GM19463 (cell line): ENCODE measurements around the gene FAM227B.
"Not testable (repeated sequence)": the region's sequence is repeated elsewhere in the genome, so short reads cannot be mapped to it uniquely, and the experiment has no call there.

Source experiments
- ATAC-seq: cut with Tn5 transposase; IDR thresholded peaks from one replicate; pipeline ENCODE4 v1.9.1; 2021; ENCODE audit warnings: mild to moderate bottlenecking, moderate library complexity; ENCODE audit not compliant: unreplicated experiment

The FAM227B gene

DNA sequence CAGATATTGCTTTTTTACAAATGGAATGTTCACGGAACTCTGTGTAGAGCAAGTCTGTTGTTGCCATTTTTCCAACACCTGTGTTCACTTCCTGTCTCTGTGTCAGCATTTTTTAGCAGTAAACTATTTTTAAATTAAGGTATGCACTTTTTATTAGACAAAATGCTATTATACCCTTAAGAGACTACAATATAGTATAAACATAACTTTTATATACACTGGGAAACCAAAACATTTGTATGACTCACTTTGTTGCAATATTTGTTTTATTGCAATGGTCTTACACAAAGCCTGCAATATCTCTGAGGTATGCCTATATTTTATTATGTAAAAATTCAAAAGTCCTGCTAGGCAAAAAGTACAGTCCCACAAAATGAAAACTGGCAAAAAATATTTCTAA lies 237.4 kb downstream of the FAM227B start:
- no peak for ATAC-seq

DNA sequence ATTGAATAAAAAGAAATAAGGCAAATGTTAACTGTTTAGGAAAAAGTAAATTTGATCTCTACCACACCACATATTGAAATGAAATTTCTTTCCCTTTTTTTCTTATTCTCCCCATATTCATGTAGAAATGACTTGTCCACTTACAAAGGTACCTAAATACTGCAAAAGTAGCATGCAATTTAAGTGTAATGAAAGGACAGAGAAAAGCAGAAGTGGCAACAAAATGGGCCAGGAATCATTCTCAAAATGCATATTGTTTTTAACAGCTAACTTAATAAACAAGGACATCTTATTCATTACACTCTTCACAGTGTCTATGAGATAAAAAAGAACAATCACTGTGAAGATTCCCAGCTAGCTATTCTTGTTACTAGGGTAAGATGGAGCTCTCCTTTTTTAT lies 238.2 kb downstream of the FAM227B start:
- no peak for ATAC-seq

DNA sequence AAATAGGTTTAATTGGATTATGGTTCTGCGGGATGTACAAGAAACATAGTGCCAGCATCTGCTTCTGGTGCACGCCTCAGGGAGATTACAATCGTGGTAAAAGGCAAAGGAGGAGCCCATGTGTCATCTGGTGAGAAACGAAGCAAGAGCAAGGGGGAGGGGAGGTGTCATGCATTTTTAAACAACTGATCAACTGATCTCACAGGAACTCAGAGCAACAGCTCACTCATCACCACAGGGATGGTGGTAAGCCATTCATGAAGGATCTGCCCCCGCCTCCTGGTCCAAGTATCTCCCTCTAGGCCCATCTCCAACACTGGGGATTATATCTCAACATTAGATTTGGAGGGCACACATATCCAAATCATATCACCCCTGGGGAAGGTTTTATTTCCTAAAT lies 239.7 kb downstream of the FAM227B start:
- ATAC-seq = no peak

DNA sequence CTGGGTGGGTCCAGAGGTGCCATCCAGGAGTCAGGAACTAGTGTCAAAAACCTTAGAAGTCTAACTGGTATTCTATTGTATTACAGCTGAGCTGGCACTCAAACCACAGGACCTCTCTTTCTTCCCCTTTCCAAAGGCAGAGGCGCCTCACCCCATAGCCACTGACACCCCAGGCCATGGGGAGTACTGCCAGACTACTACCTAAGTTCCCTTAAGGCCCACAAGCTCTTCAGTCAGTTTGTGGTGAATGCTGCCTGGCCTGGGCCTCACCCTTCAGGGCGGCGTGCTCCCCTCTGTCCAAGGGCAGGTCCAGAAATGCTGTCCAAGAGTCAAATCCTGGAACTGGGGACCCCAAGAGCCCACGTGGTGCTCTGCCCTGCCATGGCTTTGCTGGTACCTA lies 240.6 kb downstream of the FAM227B start:
- no peak for ATAC-seq

DNA sequence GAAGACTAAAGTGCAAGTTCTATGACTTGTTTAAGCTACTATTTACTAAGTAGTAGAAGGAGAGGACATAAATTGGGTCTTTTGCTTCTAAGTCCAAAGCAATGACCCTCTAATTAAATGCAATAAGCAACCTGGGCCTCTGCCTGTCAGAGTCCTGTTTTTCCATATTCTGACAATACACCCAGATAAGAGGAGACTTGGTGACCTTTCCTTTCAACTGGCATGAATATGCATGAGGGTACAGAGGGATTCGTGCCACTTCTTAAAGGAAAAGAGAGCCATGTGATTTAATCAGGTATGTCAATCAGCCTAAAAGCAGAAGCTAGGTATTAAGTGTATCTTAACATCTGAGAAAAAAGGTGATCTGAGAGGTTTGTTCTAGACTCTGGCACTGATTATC lies 248.3 kb downstream of the FAM227B start:
- ATAC-seq = no peak

DNA sequence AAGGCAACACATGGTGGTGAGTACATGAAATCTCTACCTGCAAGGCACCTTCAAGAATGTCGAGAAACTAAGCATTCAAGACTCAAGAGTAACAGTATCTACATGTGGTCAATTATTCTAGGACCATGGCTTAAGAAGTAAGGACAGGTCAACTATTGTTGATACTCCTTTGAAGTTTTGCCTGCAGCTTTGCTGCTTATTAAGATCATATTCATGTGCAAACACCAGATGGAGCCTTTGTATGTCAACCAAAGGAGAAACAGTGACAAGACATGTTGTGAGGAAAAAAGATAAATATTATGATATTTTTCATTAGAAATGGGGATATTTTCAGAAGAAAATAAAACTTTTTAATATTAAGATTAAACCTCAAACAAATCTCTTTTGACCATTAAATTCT lies 249.8 kb downstream of the FAM227B start:
- no peak for ATAC-seq

DNA sequence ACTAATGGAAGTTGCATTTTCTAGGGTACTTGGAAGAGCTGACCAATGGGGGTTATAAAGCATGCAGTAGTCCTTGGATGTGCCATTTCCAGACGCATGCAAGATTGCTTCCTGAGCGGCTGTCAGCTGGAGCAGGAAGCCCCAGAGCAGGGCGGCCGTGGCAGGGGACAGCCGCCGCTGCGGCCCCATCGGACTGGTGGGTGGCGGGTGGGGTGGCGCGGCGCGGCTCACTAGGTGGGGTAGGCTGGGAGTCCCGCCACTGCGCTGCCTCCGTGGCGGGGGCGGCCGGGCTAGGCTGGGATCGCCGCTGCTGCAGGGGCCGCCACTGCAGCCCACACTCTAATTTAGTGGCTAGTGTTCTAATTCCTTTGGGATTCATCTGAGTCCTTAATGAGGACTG lies 254.1 kb downstream of the FAM227B start:
- ATAC-seq = no peak

DNA sequence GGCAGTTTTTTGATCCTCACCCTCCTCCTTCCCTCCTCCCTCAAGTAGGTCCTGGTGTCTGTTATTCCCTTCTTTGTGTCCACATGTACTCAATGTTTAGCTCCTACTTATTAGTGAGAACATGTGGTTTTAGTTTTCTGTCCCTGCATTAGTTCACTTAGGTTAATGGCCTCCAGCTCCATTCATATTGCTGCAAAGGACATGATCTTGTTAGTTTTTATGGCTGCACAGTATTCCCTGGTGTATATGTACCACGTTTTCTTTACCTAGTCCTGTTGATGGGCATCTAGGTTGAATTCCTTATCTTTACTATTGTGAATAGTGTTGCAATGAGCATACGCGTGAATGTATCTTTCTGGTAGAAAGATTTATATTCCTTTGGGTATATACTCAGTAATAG lies 259.2 kb downstream of the FAM227B start:
- ATAC-seq = no peak

DNA sequence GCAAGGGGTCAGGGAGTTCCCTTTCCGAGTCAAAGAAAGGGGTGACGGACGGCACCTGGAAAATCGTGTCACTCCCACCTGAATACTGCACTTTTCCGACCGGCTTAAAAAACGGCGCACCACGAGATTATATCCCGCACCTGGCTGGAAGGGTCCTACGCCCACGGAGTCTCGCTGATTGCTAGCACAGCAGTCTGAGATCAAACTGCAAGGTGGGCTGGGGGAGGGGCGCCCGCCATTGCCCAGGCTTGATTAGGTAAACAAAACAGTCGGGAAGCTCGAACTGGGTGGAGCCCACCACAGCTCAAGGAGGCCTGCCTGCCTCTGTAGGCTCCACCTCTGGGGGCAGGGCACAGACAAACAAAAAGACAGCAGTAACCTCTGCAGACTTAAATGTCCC lies 266.2 kb downstream of the FAM227B start:
- not testable (repeated sequence) for ATAC-seq

DNA sequence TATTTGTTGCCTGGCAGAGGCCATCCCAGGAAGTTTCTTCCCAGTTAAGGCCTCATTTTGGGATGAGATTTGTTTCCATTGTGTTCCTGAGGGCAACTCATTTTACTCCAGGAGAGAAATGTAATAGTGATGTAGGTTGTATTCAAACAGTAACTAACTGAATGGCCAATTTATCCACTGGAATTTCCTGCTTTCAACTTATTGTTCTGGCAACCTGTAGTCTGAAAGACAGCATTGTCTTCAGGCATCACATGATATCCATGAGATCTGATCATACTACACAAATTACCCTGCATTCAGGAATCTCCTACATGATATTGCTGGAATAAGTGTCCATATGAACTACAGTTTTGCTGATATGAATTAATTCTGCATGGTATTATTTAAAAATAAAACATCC lies 277.1 kb downstream of the FAM227B start:
- no peak for ATAC-seq

DNA sequence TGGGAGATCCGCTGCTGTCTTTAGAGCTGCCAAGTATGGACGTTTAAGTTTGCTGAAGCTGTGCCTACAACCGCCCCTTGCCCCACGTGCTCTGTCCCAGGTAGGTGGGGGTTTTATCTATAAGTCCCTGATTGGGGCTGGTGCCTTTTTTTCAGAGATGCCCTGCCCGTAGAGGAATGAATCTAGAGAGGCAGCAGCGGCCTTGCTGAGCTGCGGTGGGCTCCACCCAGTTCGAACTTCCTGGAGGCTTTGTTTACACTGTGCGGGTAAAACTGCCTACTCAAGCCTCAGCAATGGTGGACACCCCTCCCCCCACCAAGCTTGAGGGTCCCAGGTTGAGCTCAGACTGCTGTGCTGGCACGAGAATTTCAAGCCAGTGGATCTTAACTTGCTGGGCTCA lies 281.0 kb downstream of the FAM227B start:
- ATAC-seq = no peak

DNA sequence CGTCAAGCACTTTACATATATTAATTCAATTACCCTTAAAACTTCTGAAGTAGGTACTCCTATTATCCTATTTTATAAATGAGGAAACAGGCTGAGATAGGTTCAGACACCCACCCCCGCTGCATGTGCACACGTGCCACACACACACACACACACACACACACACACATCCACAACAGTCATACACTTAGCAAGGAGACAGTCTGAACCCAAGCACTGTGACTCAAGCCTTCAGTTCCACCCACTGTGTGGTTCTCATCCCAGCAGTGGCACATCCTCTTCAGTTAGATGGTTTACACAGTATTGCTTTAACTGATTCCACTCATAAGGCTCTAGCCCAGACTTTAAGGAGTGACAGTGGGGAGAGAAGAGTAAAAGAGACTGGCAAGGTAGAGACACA lies 288.7 kb downstream of the FAM227B start:
- no peak for ATAC-seq

DNA sequence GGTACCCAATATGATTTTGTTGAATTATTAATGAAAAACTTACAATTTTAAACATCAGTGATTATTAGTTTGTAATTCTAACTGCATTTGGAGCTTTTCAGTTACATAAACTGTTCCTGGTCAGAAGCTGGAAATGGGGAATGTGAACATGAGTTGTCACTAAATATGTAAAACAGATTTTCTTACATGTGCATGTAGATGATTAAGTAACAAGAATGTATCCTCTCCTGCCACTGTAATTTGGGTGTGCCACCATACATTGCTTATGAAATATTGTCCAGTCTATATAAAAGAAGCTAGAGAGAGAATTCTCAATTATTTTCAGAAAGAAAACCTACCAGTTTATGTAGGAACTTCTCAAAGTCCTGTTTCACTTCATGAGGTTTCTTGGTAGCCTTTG lies 289.2 kb downstream of the FAM227B start:
- ATAC-seq = no peak

DNA sequence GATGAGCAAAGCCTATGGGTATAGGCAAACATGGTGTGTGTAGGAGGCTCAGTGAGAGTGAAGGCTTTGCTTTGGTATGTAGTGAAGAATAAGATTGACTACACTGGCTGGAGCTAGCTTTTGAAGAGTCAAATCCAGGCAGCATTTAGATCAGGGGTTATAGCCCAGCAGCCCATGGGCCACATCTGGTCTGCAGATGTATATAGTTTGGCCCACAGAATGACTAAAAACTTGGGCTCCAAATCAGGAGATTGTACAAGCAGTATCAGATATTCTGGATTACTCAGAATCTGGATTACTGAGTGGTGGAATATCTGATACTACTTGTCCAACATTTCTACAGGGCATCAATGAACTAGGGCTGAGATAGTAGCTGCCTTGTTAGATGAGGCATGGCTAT lies 290.5 kb downstream of the FAM227B start:
- no peak for ATAC-seq

DNA sequence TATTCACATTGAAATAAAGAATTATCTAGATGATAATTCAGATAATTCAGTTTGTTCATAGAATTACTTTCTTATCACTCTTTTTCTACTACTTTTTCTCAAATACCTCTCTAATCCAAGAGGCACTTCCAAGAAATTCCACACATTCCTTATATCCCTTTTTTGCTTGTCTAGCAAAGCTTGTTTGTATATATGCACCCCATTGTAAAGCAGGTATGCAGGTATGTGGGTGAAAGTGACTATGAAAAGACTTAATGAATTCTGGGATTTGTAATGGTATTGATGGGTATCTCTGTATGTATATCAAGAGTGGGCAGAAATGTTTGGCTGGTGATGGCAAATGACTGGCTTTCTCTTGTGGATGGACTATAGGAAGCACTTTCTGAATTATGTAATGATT lies 291.7 kb downstream of the FAM227B start:
- no peak for ATAC-seq

DNA sequence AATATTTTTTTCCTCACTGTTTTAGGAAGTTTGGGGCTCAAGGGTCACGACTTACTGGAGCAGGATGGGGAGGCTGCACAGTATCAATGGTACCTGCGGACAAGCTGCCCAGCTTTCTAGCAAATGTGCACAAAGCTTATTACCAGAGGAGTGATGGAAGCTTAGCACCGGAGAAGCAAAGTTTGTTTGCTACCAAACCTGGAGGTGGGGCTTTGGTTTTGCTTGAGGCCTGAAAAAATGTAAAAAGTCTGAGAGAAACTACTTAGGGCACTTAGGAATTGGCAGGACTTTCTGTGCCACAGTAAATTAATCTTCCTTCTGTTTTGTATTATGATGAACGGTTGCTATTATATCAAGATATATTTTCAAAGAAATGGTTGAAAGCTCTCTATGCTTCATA lies 292.7 kb downstream of the FAM227B start:
- ATAC-seq = no peak

DNA sequence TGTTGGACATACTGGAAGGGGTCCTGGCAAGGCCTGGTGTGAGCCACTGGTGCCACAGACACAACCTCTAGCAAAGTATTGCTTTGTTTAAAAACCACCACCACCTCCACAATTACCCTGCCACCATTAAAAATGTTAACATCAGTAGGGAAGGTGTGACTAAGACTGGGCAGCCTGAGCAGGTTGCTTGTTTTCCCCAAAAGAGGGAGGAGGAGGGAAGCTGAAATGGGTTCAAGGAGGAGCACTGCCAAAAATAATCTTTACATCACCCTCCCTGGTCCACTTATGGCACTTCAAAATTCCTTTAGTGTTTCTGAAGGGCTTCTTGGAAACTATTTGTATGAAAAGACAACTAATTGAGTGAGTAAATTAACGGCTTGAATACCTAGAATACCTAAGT lies 297.4 kb downstream of the FAM227B start:
- no peak for ATAC-seq

DNA sequence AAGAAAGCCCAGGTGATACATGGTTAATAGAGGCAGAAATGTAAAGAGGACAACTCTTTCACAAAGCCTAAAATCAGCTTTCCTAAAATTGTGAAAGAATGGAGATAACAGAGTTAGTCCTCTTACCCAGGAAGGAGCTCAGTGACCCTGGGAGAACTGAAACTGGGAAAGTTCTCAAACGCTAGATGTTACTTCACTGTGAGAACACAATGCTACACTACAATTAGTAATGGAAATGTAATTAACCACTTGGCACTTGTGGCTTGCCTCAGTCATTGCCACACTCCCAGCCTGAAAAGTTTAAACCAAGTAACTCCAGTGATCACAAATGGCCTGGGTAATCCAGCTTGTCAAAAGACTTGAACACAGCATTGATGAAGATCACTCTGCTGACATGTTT lies 300.3 kb downstream of the FAM227B start:
- ATAC-seq = no peak

DNA sequence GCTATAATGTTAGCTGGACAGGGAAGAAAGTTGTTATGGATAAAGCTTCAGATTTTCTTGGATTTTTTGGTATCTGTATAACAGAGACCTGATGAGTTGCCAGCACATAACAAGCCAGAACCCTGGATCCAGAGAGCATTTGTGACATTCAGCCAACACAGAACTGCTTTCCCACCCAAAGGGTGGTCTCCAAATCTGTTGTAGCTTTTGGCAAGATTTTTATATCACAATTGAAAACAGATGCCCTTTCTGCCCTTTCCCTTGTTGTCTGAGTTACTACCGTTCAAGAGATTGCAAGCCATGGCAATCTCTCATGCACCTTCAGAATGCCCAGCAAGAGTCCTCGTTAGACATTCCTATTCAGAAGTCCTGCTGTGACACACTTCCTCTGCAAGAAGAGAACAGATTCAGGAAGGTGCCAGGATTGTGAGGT lies 305.2 kb downstream of the FAM227B start:
- no peak for ATAC-seq

DNA sequence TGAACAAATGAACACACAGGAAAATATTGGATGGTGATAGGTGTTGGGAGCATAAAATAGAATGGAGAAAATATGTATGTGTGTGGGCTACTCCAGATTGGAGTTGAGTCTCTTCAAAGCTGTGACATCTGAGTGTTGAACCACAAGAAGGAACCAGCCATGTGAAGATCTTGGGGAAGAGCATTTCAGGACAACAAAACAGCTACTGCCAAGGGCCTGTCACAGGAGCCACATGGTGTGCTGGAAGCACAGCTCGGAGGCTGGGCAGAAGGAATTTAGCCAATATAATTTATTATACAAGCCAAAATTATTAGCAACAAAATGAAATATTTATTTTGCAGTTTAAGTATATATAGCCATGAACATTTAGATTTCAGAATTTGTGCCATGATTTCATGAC lies 305.9 kb downstream of the FAM227B start:
- no peak for ATAC-seq

DNA sequence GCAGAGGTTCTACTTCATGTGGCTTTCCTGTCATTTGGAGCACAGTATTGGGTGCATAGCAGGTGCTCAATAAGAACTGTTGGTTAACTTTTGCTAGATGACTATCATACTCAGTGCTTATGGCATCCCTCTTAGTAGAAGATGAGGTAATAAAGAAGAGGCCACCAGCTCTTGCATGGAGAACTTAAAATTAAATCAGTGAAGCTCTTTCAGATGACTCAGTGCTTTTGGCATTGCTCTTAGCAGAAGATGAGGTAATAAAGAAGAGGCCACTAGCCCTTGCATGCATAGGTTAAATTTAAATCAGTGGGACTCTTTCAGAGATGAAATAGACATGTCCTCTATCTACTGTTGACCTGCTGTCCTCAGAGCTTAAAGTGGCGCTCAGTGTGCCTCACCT lies 307.0 kb downstream of the FAM227B start:
- no peak for ATAC-seq

DNA sequence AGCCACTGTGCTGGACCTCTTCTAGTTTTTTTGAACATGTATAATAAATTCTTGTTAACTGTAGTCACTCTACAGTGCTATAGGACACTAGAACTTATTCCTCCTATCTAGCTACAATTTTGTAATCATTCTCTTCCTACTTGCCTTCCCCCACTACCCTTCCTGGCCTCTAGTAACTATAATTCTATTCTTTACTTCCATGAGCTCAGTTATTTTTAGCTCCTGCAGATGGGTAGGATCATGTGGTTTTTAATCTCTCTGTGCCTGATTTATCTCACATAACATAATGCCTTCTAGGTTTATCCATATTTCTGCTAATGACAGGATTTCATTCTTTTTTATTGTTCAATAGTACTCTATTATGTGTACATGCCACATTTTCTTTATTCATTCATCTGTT lies 310.7 kb downstream of the FAM227B start:
- ATAC-seq = no peak

DNA sequence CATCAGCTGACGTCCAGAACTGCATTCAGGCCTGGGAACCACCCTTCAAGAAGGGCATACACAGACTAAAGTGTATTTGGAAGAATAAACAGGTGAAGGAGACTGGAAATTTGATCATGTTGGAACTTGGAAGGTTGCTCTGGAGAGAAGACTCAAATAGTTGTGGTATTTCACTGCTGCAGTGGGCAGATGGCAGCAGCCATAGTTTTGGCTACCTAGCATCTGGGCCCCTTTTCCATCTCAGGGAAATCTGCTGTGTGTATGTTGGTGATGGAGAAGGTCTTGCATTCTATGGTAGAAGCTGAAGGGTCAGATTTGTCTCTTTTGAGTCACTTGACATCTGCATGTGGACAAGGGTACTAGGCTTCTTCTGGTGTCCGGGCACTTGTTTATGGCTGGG lies 311.9 kb downstream of the FAM227B start:
- no peak for ATAC-seq

DNA sequence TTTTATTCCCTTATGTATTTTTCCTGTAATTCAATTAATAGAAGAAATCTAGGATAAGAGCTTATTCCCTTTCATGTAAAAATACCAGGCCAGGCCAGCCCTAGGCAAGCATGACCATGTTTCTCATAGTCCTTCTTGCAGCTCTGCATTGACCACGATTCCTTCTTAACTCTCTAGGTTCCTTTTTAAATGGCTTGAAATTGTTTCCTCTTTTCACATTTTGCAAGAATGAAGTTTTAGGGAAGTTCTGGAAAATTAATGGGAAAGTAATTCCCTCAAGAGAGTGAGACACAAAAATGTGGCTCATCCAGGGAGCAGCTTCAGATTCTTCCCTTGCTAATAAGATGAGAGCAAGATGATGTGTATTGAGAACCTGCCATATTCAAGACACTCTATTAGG lies 314.1 kb downstream of the FAM227B start:
- ATAC-seq = no peak
